Activated CD8-positive, alpha-beta memory T cell treated with anti-CD3 and anti-CD28 coated beads, Interleukin-2, amount 10 ng/mL, durations not matched to agents 7 days and 5 days (primary cell): Measurements from ENCODE around the gene LRRC47. TPM values are rescaled to one million over a fixed set of nuclear protein-coding genes. Genes with fewer than 3 reads are reported as not detected.

Experiments
- ATAC-seq: fragments of 150-1000 bp; cut with Tn5 transposase; one replicate; pipeline ENCODE4 v1.10.0; 2021; ENCODE audit warnings: moderate library complexity
- CTCF ChIA-PET: fragments of 350-600 bp; sonication (Branson Sonifier 250); formaldehyde crosslinking; loops from one replicate; lab custom pipeline; 2021; ENCODE audit warnings: antibody characterized with exemption; lab: Charles Lee
- DNase-seq: peaks from one replicate; pipeline ENCODE4 v3.0.0-alpha.2; 2020
- H3K27ac Mint-ChIP-seq: one replicate; pipeline ENCODE4 v1.8.0; 2021; ENCODE audit warnings: mild to moderate bottlenecking, mixed read lengths
- H3K27me3 Mint-ChIP-seq: one replicate; pipeline ENCODE4 v1.8.0; 2021; ENCODE audit warnings: mixed read lengths
- H3K36me3 Mint-ChIP-seq: one replicate; pipeline ENCODE4 v1.8.0; 2021; ENCODE audit warnings: mild to moderate bottlenecking, mixed read lengths
- H3K4me1 Mint-ChIP-seq: one replicate; pipeline ENCODE4 v1.8.0; 2021; ENCODE audit warnings: mixed read lengths
- H3K4me3 Mint-ChIP-seq: one replicate; pipeline ENCODE4 v1.8.0; 2021; ENCODE audit warnings: mild to moderate bottlenecking, moderate library complexity, mixed read lengths
- H3K9me3 Mint-ChIP-seq: one replicate; pipeline ENCODE4 v1.8.0; 2022; ENCODE audit warnings: low read depth, mixed read lengths
- total RNA-seq, 2 experiments: library from RNA; stranded (reverse); gene quantifications; one replicate each; pipeline ENCODE4 v1.2.3, GENCODE V29; 2021

LRRC47 gene
- total RNA-seq, 2 experiments from 2014 or later, result 31.8 to 42.6 TPM

DNA sequence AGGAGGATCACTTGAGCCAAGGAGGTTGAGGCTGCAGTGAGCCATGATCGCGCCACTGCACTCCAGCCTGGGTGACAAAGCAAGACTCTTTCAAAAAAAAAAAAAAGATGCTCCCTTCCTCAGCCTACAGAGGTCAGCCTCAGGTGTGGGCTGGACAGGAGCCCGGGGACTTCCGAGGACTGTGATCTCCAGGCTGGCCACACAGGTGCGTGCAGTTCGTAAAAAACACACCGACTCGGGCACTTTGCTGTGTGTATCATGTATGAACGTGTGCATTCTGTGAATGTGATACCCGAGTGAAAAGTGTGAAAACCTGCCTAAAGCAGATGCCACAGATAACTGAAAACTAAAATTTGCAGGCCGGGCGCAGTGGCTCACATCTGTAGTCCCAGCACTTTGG is 52.5 kb downstream of the LRRC47 start:
- Mint-ChIP-seq H3K4me3 (no peak overlapping the region), H3K27me3 (no peaks in the 10 kb centered on the region), H3K27ac (no peak overlapping the region), H3K4me1 (peaks cover 32% of the 10 kb centered on the region), H3K9me3 (no peaks in the 10 kb centered on the region), H3K36me3 (no peaks in the 10 kb centered on the region)
- CTCF ChIA-PET, result no interaction called here
- ATAC-seq (no peak), DNase-seq (no peak)

DNA sequence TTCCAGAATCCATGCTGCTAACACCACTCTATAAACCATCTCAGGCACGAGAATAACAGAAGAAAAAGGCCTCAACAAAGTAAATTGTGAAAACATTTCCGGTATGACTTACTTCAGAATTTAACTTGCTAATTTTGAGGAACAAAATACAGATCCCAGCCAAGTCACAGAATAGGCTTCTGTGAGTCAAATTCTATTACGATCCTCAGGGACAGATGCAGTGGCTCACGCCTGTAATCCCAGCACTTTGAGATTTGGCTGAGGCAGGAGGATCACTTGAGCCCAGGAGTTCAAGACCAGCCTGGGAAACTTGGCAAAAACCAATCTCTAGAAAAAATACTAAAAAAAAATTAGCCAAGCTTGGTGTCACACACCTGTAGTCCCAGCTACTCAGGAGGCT is 52.9 kb downstream of the LRRC47 start:
- Mint-ChIP-seq H3K27me3 (no peaks in the 10 kb centered on the region), H3K9me3 (no peaks in the 10 kb centered on the region), H3K27ac (no peak overlapping the region), H3K4me3 (no peak overlapping the region), H3K36me3 (no peaks in the 10 kb centered on the region), H3K4me1 (peaks cover 31% of the 10 kb centered on the region)
- DNase-seq (no peak), ATAC-seq (no peak)
- CTCF ChIA-PET, result no interaction called here

DNA sequence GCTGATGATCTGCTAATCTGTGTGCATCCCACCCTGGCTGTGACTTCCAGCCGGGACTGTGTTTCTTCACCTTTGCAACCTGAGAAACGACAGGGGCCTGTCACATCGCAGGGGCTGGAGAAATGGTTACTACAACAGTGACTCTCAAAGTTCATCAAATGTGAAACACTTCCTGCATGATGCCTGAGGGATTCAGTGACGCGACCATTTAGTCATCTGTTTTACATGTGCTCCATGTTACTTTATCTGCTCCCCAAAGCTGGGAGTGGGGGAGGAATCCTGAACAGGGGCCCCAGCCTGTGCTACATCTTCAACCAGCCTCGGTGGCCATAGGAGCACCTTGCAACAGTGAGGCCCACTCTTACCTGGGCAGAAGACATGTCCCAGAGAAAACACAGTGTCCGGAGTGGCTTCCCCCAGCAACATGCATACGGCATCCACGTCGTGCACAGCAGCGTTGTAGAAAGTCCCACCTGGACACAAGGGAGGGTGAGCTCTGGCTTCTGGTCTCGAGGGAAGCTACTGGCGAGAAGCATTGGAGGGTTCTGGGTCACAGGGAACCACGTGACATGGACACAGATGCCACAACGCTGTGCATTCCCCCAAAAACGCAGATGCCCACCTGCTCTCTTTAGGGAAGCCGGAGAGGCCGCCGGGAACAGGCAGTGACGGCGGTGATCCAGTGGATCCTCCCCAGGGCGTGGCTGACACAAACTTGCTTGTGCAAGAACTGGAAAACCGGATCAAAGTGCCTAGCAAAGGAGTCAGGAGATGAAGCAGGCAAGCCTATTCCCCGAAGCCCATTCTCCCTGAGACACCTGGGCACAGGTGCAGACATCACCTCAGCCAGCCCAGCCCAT is 53.6 kb downstream of the LRRC47 start:
- Mint-ChIP-seq H3K4me1 (peaks cover 24% of the 10 kb centered on the region), H3K27me3 (no peaks in the 10 kb centered on the region), H3K4me3 (no peak overlapping the region), H3K36me3 (no peaks in the 10 kb centered on the region), H3K9me3 (no peaks in the 10 kb centered on the region), H3K27ac (no peak overlapping the region)
- CTCF ChIA-PET, result no interaction called here
- ATAC-seq, result no peak
- no peak for DNase-seq

DNA sequence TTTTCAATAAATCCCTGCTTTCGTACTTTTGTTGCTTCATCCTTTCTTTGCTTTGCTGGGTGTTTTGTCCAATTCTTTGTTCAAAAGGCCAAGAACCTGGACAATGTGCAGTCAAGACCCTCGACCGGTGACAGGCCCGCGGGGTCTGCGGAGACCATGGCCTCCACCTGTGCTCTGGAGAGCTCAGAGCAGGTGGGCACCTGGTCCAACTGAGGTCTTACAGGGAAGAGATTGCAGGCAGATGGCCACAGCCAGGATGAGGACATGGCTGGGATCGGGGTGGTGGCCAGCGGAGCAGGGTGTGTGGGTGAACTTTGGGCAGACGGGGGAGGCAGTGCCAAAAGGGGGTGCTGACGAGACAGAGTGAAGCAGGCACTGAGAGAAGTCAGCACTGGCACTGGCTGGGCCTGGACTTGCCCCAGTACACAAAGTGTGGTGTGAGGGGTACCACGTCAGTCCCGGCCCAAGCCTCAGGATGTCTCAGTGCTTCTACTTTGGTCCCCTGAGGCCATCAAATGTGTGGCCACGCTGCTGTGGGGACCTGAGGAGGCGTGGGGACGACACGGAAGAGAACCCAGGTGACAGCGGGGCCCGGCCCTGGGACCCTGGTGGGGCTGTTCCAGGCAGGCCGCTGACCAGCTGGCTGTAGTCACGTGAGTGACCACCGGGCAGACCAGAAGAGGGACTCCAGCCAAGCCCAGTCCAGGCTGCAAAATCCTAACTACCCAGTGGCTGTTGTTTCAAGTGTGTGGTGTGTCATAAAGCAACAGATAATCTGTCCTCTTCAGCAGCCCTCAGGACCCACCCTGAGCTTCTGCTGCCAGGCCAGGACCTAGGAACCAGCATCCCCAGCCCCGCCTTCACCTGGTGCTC is 54.5 kb downstream of the LRRC47 start:
- DNase-seq, result no peak
- Mint-ChIP-seq H3K27ac (no peak overlapping the region), H3K9me3 (no peaks in the 10 kb centered on the region), H3K36me3 (no peaks in the 10 kb centered on the region), H3K4me1 (peaks cover 22% of the 10 kb centered on the region), H3K4me3 (no peak overlapping the region), H3K27me3 (no peaks in the 10 kb centered on the region)
- ATAC-seq, result no peak
- CTCF ChIA-PET, result no interaction called here

DNA sequence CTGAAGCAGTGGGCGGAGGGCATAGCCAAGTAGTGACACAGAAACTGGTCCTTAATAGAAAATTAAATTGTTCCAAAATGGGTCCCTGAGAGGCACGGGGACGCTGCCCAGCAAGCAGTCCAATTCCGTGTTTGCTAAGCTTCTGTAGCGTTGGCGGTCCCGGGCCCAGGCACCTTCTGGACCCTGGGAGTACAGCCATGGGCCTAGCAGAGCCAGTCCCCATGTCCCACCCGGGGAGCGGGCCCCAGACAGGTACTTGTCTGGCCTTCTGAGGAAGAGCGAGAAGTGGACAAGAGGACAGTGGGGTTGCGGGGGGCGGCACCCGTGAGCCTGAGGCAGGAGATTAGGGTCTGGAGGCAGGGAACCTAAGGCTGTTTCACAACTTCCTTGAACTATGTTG is 55.5 kb downstream of the LRRC47 start:
- Mint-ChIP-seq H3K36me3 (no peaks in the 10 kb centered on the region), H3K27ac (no peak overlapping the region), H3K9me3 (no peaks in the 10 kb centered on the region), H3K4me1 (peaks cover 14% of the 10 kb centered on the region), H3K27me3 (no peaks in the 10 kb centered on the region), H3K4me3 (no peak overlapping the region)
- no peak for ATAC-seq
- CTCF ChIA-PET, result no interaction called here
- DNase-seq, result no peak

DNA sequence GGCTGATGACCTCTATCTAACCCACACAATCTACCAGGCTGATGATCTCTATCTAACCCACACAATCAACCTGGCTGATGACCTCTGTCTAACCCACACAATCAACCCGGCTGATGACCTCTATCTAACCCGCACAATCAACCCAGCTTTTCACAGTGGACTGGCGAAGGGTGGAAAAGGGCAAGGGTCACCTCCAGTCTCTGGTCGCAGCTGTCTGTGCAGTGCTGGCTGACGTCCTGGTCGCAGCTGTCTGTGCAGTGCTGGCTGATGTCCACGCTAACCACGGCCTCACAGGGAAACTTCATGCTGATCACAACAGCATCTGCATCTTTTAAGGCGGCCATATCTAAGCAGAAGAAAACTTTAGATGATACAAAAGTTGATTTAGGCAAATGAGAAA is 56.3 kb downstream of the LRRC47 start:
- CTCF ChIA-PET, result interaction anchor here (1.2 kb wide), 1 partner anchor 16 kb away, joined by 3 read pairs; no protein-coding TSS in a partner anchor

DNA sequence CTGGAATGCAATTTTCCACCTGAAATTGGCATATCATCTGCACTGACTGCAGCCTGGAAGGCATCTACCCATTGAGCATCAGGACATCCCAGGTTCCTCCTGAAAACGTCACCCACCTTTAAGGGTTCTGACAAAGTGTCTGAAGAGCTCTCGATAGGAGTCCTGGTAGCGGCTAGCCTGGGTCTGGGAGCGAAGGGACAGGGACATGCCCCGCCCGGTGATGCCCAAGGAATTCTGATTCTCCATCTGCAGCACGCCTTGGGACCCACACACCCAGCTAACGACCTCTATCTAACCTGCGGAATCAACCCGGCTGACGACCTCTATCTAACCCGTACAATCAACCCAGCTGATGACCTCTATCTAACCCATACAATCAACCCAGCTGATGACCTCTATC is 57.4 kb downstream of the LRRC47 start:
- no peaks in the 10 kb centered on the region for H3K36me3 Mint-ChIP-seq
- no peak overlapping the region for H3K27ac Mint-ChIP-seq
- H3K4me3 Mint-ChIP-seq, result no peak overlapping the region
- H3K9me3 Mint-ChIP-seq, result no peaks in the 10 kb centered on the region
- DNase-seq (no peak), ATAC-seq (no peak)
- H3K27me3 Mint-ChIP-seq, result no peaks in the 10 kb centered on the region
- peaks cover 3% of the 10 kb centered on the region for H3K4me1 Mint-ChIP-seq
- CTCF ChIA-PET, result interaction anchor here (1.2 kb wide), 1 partner anchor 15 kb away, joined by 3 read pairs; no protein-coding TSS in a partner anchor

More for the DNA sequence above, 56.3 kb downstream of the LRRC47 start:
- DNase-seq (no peak), ATAC-seq (no peak)
- peaks cover 7% of the 10 kb centered on the region for H3K4me1 Mint-ChIP-seq
- H3K36me3 Mint-ChIP-seq, result no peaks in the 10 kb centered on the region
- H3K27ac Mint-ChIP-seq, result no peak overlapping the region
- no peaks in the 10 kb centered on the region for H3K9me3 Mint-ChIP-seq
- H3K4me3 Mint-ChIP-seq, result no peak overlapping the region
- no peaks in the 10 kb centered on the region for H3K27me3 Mint-ChIP-seq

DNA sequence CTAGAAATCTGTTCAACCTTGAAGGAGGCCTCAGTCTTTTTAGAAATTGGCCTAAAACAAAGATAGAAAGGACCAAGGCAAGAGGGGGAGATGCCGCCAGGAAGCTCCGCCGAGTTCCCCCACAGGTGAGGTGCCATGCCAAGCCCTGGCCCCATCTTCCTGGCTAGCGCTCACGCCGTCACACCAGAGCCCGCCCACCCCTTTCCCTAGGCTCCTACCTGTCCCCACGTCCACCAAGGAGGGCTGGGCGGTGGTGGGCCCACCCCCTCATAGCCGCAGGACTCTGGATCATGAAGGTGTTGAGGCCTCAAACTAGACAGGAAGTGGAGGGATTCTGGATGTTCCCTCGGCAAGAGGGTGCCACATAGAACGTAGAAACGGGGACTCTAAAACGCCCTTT is 59.6 kb downstream of the LRRC47 start:
- DNase-seq, result no peak
- CTCF ChIA-PET, result interaction anchor here (0.8 kb wide), 1 partner anchor 12 kb away, joined by 3 read pairs; no protein-coding TSS in a partner anchor
- H3K36me3 Mint-ChIP-seq, result no peaks in the 10 kb centered on the region
- no peaks in the 10 kb centered on the region for H3K9me3 Mint-ChIP-seq
- no peak for ATAC-seq
- H3K27ac Mint-ChIP-seq, result no peak overlapping the region
- H3K27me3 Mint-ChIP-seq, result no peaks in the 10 kb centered on the region
- H3K4me1 Mint-ChIP-seq, result no peaks in the 10 kb centered on the region
- H3K4me3 Mint-ChIP-seq, result no peak overlapping the region

DNA sequence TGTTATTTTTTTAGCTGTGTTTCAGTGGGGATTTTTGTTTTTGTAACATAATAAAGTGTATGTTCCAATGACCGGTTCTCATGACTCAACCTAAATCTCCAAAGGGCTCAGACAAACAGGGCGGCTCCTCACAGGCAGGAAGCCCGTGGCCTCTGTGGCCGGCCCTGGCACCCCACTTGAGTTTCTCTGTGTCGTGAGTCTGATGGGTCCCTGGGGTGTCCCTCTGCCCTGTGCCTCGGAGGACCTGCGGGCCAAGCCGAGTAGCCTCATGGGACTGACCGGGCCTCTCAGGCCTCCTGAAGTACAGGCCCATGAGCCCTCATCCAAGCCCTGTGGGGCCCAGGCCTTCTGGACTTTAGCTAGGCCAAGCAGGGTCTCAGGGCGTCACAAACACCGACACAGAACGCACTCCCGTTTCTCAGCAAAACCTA is 60.2 kb downstream of the LRRC47 start:
- no peaks in the 10 kb centered on the region for H3K9me3 Mint-ChIP-seq
- CTCF ChIA-PET, result interaction anchor here (0.8 kb wide), 1 partner anchor 11 kb away, joined by 3 read pairs; no protein-coding TSS in a partner anchor
- no peak for ATAC-seq
- H3K27ac Mint-ChIP-seq, result no peak overlapping the region
- no peaks in the 10 kb centered on the region for H3K27me3 Mint-ChIP-seq
- no peaks in the 10 kb centered on the region for H3K4me1 Mint-ChIP-seq
- H3K36me3 Mint-ChIP-seq, result no peaks in the 10 kb centered on the region
- H3K4me3 Mint-ChIP-seq, result no peak overlapping the region
- no peak for DNase-seq

DNA sequence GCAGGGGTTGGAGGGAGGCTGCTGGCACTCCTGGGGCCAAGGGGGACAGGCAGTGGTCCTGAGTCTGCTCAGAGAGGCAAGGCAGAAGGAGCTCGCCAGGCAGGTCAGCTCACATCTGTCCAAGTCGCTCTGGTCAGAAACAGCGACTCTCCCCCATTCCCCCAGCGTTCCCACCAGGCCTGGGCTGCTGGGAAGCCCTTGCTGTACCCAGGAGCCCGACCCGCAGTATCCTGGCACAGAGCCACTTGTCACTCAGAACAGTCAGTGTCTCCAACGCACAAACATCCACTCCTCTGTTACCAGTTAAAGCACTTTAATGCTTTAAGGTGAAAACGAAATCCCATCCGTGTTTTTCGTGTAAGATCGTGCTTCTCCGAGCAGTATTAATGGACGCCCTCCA is 60.6 kb downstream of the LRRC47 start:
- no peak for ATAC-seq
- H3K36me3 Mint-ChIP-seq, result no peaks in the 10 kb centered on the region
- no peak overlapping the region for H3K4me3 Mint-ChIP-seq
- DNase-seq, result no peak
- H3K9me3 Mint-ChIP-seq, result no peaks in the 10 kb centered on the region
- H3K4me1 Mint-ChIP-seq, result no peaks in the 10 kb centered on the region
- CTCF ChIA-PET, result no interaction called here
- no peaks in the 10 kb centered on the region for H3K27me3 Mint-ChIP-seq
- no peak overlapping the region for H3K27ac Mint-ChIP-seq

DNA sequence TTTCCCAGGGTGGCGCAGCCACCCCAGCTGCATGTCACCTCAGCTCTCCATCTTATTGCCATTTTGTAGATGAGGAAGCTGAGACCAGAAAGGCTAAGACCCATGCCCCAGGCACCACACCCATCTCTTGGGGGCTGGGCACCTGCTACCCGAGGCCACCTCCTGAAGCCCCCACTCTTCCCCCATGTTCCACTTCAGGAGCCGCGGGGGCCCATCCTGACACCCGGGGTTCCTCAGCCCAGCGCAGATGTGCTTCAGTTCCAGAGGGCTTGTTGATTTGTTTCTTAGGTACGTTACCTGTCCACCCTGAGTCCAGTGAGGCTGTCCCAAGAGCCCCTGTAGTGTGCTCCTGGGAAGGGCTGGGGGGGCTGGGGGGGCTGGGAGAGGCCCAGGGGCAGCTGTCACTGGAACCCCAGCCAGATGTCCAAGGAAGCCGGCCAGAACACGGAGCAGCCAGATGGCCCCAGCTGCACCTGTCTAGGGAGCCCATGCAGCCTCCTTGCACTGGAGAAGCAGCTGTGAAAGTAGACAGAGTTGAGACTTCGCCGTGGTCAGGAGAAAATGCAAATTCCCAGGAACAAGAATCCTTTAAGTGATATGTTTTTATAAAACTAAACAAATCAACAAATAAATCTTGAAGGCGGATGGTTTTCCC is 61.1 kb downstream of the LRRC47 start:
- Mint-ChIP-seq H3K27me3 (no peaks in the 10 kb centered on the region), H3K9me3 (no peaks in the 10 kb centered on the region), H3K4me1 (no peaks in the 10 kb centered on the region), H3K27ac (no peak overlapping the region), H3K36me3 (no peaks in the 10 kb centered on the region), H3K4me3 (no peak overlapping the region)
- ATAC-seq, result no peak
- CTCF ChIA-PET, result interaction anchor here (0.7 kb wide), 1 partner anchor 11 kb away, joined by 3 read pairs; no protein-coding TSS in a partner anchor
- no peak for DNase-seq

DNA sequence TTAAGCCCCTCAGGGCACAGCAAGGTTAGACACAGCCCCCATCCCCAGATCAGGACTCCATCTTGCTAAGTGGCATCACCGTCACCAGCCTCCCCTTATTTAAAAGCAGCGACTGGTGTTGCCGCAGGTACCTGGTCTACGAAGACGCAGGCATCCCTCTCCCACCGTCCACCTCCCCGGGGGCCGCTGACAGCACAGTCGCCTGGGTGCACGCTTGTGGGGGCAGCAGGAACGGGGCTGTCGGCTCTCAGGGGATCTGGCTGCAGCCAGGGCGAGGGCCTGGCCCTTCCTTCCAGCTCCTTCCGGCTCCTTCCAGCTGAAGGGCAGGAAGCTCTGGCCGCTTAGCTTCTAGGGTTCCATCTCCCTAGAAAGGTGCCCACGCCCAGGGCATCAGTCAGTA is 61.7 kb downstream of the LRRC47 start:
- DNase-seq, result no peak
- Mint-ChIP-seq H3K4me1 (no peaks in the 10 kb centered on the region), H3K9me3 (no peaks in the 10 kb centered on the region), H3K27ac (no peak overlapping the region), H3K4me3 (no peak overlapping the region), H3K27me3 (no peaks in the 10 kb centered on the region), H3K36me3 (no peaks in the 10 kb centered on the region)
- CTCF ChIA-PET, result interaction anchor here (0.7 kb wide), 1 partner anchor 10 kb away, joined by 3 read pairs; no protein-coding TSS in a partner anchor
- ATAC-seq, result no peak
